CD14-positive monocyte (primary cell): ENCODE measurements around the gene FAM9C. TPM values are rescaled to one million over a fixed set of nuclear protein-coding genes. Genes with fewer than 3 reads are reported as not detected.

Experiments used
- DNase-seq, 3 donors: peaks; one replicate each; pipeline ENCODE4 v3.0.0-alpha.2; 2011 to 2022
- H2AFZ ChIP-seq: 2 replicates; pipeline ENCODE4 v1.6.0; 2012; ENCODE audit warnings: mild to moderate bottlenecking, low read depth, low read length, inconsistent platforms; ENCODE audit not compliant: insufficient read depth, poor library complexity, severe bottlenecking
- H3K27ac ChIP-seq, 2 donors: 1 replicate in 1 of 2; 2 replicates in 1 of 2; pipeline ENCODE4 v1.5.1; 2012 to 2013; ENCODE audit warnings: low read length in 2 of 2, control low read depth in 1 of 2, inconsistent platforms in 1 of 2, low read depth in 1 of 2, mild to moderate bottlenecking in 1 of 2
- H3K27me3 ChIP-seq, 2 donors: one replicate each; pipeline versions ENCODE4 v1.6.0 to v1.6.1; 2011 to 2013; ENCODE audit warnings: low read length in 2 of 2; ENCODE audit not compliant: control insufficient read depth in 2 of 2, insufficient read depth in 2 of 2
- H3K36me3 ChIP-seq, 2 donors: replicated peaks in 1 of 2; 1 replicate in 1 of 2; 2 replicates in 1 of 2; pipeline versions ENCODE4 v1.5.1 to v1.6.1; 2012 to 2013; ENCODE audit warnings: low read length in 2 of 2, control low read depth in 1 of 2, inconsistent platforms in 1 of 2, mild to moderate bottlenecking in 1 of 2; ENCODE audit not compliant: insufficient read depth in 2 of 2, control insufficient read depth in 1 of 2
- H3K4me1 ChIP-seq, 2 donors: 1 replicate in 1 of 2; 2 replicates in 1 of 2; pipeline versions ENCODE4 v1.5.1 to v1.6.1; 2012 to 2013; ENCODE audit warnings: low read length in 2 of 2, control low read depth in 1 of 2, inconsistent platforms in 1 of 2, mild to moderate bottlenecking in 1 of 2, moderate library complexity in 1 of 2; ENCODE audit not compliant: insufficient read depth in 2 of 2, control insufficient read depth in 1 of 2
- H3K4me2 ChIP-seq: replicated peaks from 2 replicates; pipeline ENCODE3; 2012; ENCODE audit warnings: low read length, moderate library complexity, mild to moderate bottlenecking; ENCODE audit not compliant: poor library complexity, severe bottlenecking; ENCODE audit errors: extremely low read depth
- H3K4me3 ChIP-seq, 3 experiments: fragments of 200-600 bp in 1 of 3; sonication (generic) in 1 of 3; replicated peaks in 1 of 3; 1 replicate in 2 of 3; 2 replicates in 1 of 3; pipeline ENCODE4 v1.5.1; 2011 to 2013; ENCODE audit warnings: low read length in 3 of 3, mild to moderate bottlenecking in 3 of 3, control low read depth in 2 of 3, low read depth in 2 of 3, inconsistent platforms in 1 of 3, moderate library complexity in 1 of 3
- H3K79me2 ChIP-seq: 2 replicates; pipeline ENCODE4 v1.6.0; 2012; ENCODE audit warnings: mild to moderate bottlenecking, control low read depth, inconsistent platforms, low read length, moderate library complexity; ENCODE audit not compliant: insufficient read depth
- H3K9ac ChIP-seq: 2 replicates; pipeline ENCODE4 v1.6.0; 2017; ENCODE audit warnings: low read length, mild to moderate bottlenecking; ENCODE audit not compliant: insufficient read depth, poor library complexity, severe bottlenecking
- H3K9me3 ChIP-seq, 2 donors: replicated peaks in 1 of 2; 1 replicate in 1 of 2; 2 replicates in 1 of 2; pipeline versions ENCODE4 v1.5.1 to v1.6.1; 2012 to 2013; ENCODE audit warnings: low read length in 2 of 2, control low read depth in 1 of 2; ENCODE audit not compliant: control insufficient read depth in 1 of 2, insufficient read depth in 1 of 2
- H4K20me1 ChIP-seq: 2 replicates; pipeline ENCODE4 v1.6.0; 2012; ENCODE audit warnings: mild to moderate bottlenecking, low read length, control low read depth, moderate library complexity; ENCODE audit not compliant: insufficient read depth
- H3K27ac Mint-ChIP-seq, 7 donors: one replicate each; pipeline ENCODE4 v1.8.0; 2020; ENCODE audit warnings: mild to moderate bottlenecking in 7 of 7, mixed read lengths in 7 of 7, moderate library complexity in 6 of 7, inconsistent platforms in 2 of 7
- H3K27me3 Mint-ChIP-seq, 3 donors: one replicate each; pipeline ENCODE4 v1.8.0; 2021 to 2022; ENCODE audit warnings: low read depth in 3 of 3, mild to moderate bottlenecking in 3 of 3, mixed read lengths in 3 of 3, moderate library complexity in 3 of 3, inconsistent platforms in 1 of 3
- H3K36me3 Mint-ChIP-seq, 2 donors: one replicate each; pipeline ENCODE4 v1.8.0; 2020; ENCODE audit warnings: mixed read lengths in 2 of 2, inconsistent platforms in 1 of 2, mild to moderate bottlenecking in 1 of 2
- H3K4me1 Mint-ChIP-seq: one replicate; pipeline ENCODE4 v1.8.0; 2020; ENCODE audit warnings: mild to moderate bottlenecking, mixed read lengths
- H3K4me3 Mint-ChIP-seq, 2 donors: one replicate each; pipeline ENCODE4 v1.8.0; 2020; ENCODE audit warnings: mild to moderate bottlenecking in 2 of 2, mixed read lengths in 2 of 2, moderate library complexity in 1 of 2
- H3K9me3 Mint-ChIP-seq, 7 donors: one replicate each; pipeline ENCODE4 v1.8.0; 2020 to 2022; ENCODE audit warnings: mixed read lengths in 7 of 7, mild to moderate bottlenecking in 6 of 7, moderate library complexity in 6 of 7, inconsistent platforms in 2 of 7
- CTCF ChIP-seq: fragments of 200-600 bp; IDR thresholded peaks from one replicate; pipeline ENCODE4 v1.8.0; 2022; ENCODE audit warnings: antibody characterized with exemption, mild to moderate bottlenecking
- WGBS: methylation state at CpG from one replicate; pipeline ENCODE4 v1.1.5; 2013; ENCODE audit warnings: missing lambda C conversion rate; ENCODE audit not compliant: insufficient coverage; 5-methylcytosine and 5-hydroxymethylcytosine counted together
- intact Hi-C, 2 donors: fragments of 100-400 bp; cut with micrococcal nuclease; formaldehyde crosslinking; loops; one replicate each; pipeline versions ENCODE4 v1.15.0 to v1.15.1; 2023
- polyA plus RNA-seq, 3 donors: library from polyadenylated mRNA; depleted of rRNA in 1 of 3; unstranded in 2 of 3; stranded (reverse) in 1 of 3; fragments of 300-500 nt in 2 of 3; fragments of >200 nt in 1 of 3; fragmentation: Illumina TruSeq in 2 of 3; gene quantifications; 1 replicate in 2 of 3; 2 replicates in 1 of 3; pipeline ENCODE4 v1.2.3, GENCODE V29; 2012 to 2021

The FAM9C gene
- polyA plus RNA-seq, 3 donors, result not detected

DNA sequence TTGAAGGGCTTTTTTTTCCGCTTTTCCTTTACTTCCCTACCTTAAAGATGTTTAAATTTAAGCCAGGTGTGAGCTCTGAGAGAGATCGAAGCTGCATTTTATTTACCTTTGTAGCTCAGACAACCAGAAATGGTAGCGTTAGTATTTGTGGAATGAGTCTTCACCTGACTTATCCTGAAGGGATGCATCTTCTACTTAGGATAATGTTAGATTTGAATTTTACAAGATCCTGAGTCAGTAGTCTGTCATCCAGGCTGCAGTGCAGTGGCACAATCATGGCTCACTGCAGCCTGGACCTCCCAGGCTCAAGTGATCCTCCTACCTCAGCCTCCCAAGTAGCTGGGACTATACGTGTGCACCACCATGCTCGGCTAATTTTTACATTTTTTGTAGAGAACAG is 43.3 kb downstream of the FAM9C start:
- H3K4me2 ChIP-seq, result peak overlapping the region; percentile 34
- intact Hi-C loops, result loop anchor here (10.0 kb wide), 2 partner anchors 46 to 84 kb away; no protein-coding TSS in a partner anchor
- no peak for DNase-seq

GRCh38 chrX:13000301-13000811 is 44.1 kb downstream of the FAM9C start:
- DNase-seq, result peak; percentile 55 to 70 (median 59)
- no peaks in the 10 kb centered on the region for H3K9me3 ChIP-seq
- TF ChIP-seq CTCF, result no peak
- Mint-ChIP-seq H3K4me1 (peaks cover 53% of the 10 kb centered on the region), H3K4me3 (peak overlapping the region; percentile 17 to 61), H3K36me3 (no peaks in the 10 kb centered on the region), H3K9me3 (peaks cover 0 to 3% (median 0%) of the 10 kb centered on the region in 7 donors), H3K27me3 (peaks cover 0 to 35% (median 0%) of the 10 kb centered on the region in 3 donors), H3K27ac (peak overlapping the region; percentile 85 to 95 (median 89))
- no peak overlapping the region for H2AFZ ChIP-seq
- peak overlapping the region; percentile 66 to 78 for H3K27ac ChIP-seq
- H3K4me1 ChIP-seq, result peaks cover 65 to 71% of the 10 kb centered on the region in 2 donors
- no peaks in the 10 kb centered on the region for H3K36me3 ChIP-seq
- H3K79me2 ChIP-seq, result no peaks in the 10 kb centered on the region
- peak overlapping the region; percentile 34 for H3K4me2 ChIP-seq
- no peaks in the 10 kb centered on the region for H4K20me1 ChIP-seq
- H3K27me3 ChIP-seq, result peaks cover 0 to 26% of the 10 kb centered on the region in 2 donors
- intact Hi-C loops, result loop anchor here (10.0 kb wide), 2 partner anchors 46 to 84 kb away; no protein-coding TSS in a partner anchor
- H3K4me3 ChIP-seq, result peak overlapping the region in 1 of 3 experiments; percentile 25
- H3K9ac ChIP-seq, result no peak overlapping the region
- 0% methylated on average over 1 of the region's 8 CpGs for WGBS

More for the DNA sequence above, 43.3 kb downstream of the FAM9C start:
- Mint-ChIP-seq H3K27me3 (peaks cover 0 to 32% (median 0%) of the 10 kb centered on the region in 3 donors), H3K36me3 (no peaks in the 10 kb centered on the region), H3K9me3 (peaks cover 0 to 3% (median 0%) of the 10 kb centered on the region in 7 donors), H3K4me1 (peaks cover 59% of the 10 kb centered on the region), H3K4me3 (no peak overlapping the region), H3K27ac (peak overlapping the region; percentile 85 to 95 (median 89))
- H3K9me3 ChIP-seq, result no peaks in the 10 kb centered on the region
- no peak for TF ChIP-seq CTCF
- no peaks in the 10 kb centered on the region for H3K36me3 ChIP-seq
- H3K4me1 ChIP-seq, result peaks cover 73 to 78% of the 10 kb centered on the region in 2 donors
- peak overlapping the region; percentile 72 to 78 for H3K27ac ChIP-seq
- WGBS, result no CpG with 5 or more reads among the region's 5 CpGs
- H4K20me1 ChIP-seq, result no peaks in the 10 kb centered on the region
- no peak overlapping the region for H2AFZ ChIP-seq
- no peaks in the 10 kb centered on the region for H3K79me2 ChIP-seq
- peak overlapping the region in 1 of 3 experiments; percentile 25 for H3K4me3 ChIP-seq
- no peak overlapping the region for H3K9ac ChIP-seq
- peaks cover 0 to 22% of the 10 kb centered on the region in 2 donors for H3K27me3 ChIP-seq
